GM23338 (cell line): ENCODE measurements around the gene NME5. TPM values are rescaled to one million over a fixed set of nuclear protein-coding genes. Genes with fewer than 3 reads are reported as not detected.
"Not testable (repeated sequence)": the region's sequence is repeated elsewhere in the genome, so short reads cannot be mapped to it uniquely, and the experiment has no call there.

ENCODE experiments used
- ATAC-seq: fragments of 200-7000 bp; cut with Tn5 transposase; 3 replicates; pipeline ENCODE4 v1.9.1; 2020
- DNase-seq: peaks from one replicate; pipeline ENCODE4 v3.0.0-alpha.2; 2015; ENCODE audit warnings: low spot score
- H2AFZ ChIP-seq: fragments of 200-600 bp; sonication (generic); 2 replicates; pipeline ENCODE4 v1.8.0; 2016; ENCODE audit warnings: antibody characterized with exemption, mild to moderate bottlenecking, moderate library complexity
- H3F3A ChIP-seq: fragments of 200-600 bp; sonication (generic); replicated peaks from 2 replicates; pipeline ENCODE4 v1.8.0; 2017; ENCODE audit warnings: antibody characterized with exemption, mixed run types, low read depth
- H3K27ac ChIP-seq: fragments of 200-600 bp; sonication (generic); 2 replicates; pipeline ENCODE4 v1.6.1; 2016; ENCODE audit warnings: low read depth
- H3K27me3 ChIP-seq: fragments of 200-600 bp; sonication (generic); 2 replicates; pipeline ENCODE4 v1.8.0; 2016; ENCODE audit warnings: mild to moderate bottlenecking, mixed run types, moderate library complexity; ENCODE audit not compliant: insufficient read depth
- H3K36me3 ChIP-seq: fragments of 200-600 bp; sonication (generic); 2 replicates; pipeline ENCODE4 v1.8.0; 2016; ENCODE audit warnings: mild to moderate bottlenecking; ENCODE audit not compliant: insufficient read depth
- H3K4me1 ChIP-seq: fragments of 200-600 bp; sonication (generic); 2 replicates; pipeline ENCODE4 v1.8.0; 2016; ENCODE audit warnings: mild to moderate bottlenecking, moderate library complexity; ENCODE audit not compliant: insufficient read depth
- H3K4me2 ChIP-seq: fragments of 200-600 bp; sonication (generic); 2 replicates; pipeline ENCODE4 v1.7.1; 2017; ENCODE audit warnings: mixed run types
- H3K4me3 ChIP-seq: fragments of 200-600 bp; sonication (generic); 2 replicates; pipeline ENCODE4 v1.6.1; 2016; ENCODE audit warnings: mixed run types
- H3K79me2 ChIP-seq: fragments of 200-600 bp; sonication (generic); replicated peaks from 2 replicates; pipeline ENCODE4 v1.8.0; 2017; ENCODE audit warnings: mild to moderate bottlenecking; ENCODE audit not compliant: insufficient read depth
- H3K9me2 ChIP-seq: fragments of 200-600 bp; sonication (generic); 2 replicates; pipeline ENCODE4 v1.8.0; 2017; ENCODE audit not compliant: insufficient read depth
- H4K20me1 ChIP-seq: fragments of 200-600 bp; sonication (generic); replicated peaks from 2 replicates; pipeline ENCODE4 v1.8.0; 2017; ENCODE audit warnings: mild to moderate bottlenecking; ENCODE audit not compliant: insufficient read depth
- H3K27ac Mint-ChIP-seq: 2 replicates; pipeline ENCODE4 v1.8.0; 2020; ENCODE audit warnings: inconsistent platforms, mild to moderate bottlenecking, moderate library complexity, mixed read lengths
- H3K27me3 Mint-ChIP-seq: 3 replicates; pipeline ENCODE4 v1.8.0; 2022; ENCODE audit warnings: low read depth, mild to moderate bottlenecking, moderate library complexity, mixed read lengths, inconsistent platforms; ENCODE audit not compliant: insufficient read depth, poor library complexity
- H3K36me3 Mint-ChIP-seq: 3 replicates; pipeline ENCODE4 v1.8.0; 2021; ENCODE audit warnings: low read depth, mild to moderate bottlenecking, inconsistent platforms, moderate library complexity, mixed read lengths
- H3K4me1 Mint-ChIP-seq: 3 replicates; pipeline ENCODE4 v1.8.0; 2020; ENCODE audit warnings: mild to moderate bottlenecking, inconsistent platforms, mixed read lengths
- H3K4me3 Mint-ChIP-seq: 3 replicates; pipeline ENCODE4 v1.8.0; 2021; ENCODE audit warnings: moderate library complexity, mild to moderate bottlenecking, inconsistent platforms, mixed read lengths
- H3K9me3 Mint-ChIP-seq: 3 replicates; pipeline ENCODE4 v1.8.0; 2020; ENCODE audit warnings: moderate library complexity, mild to moderate bottlenecking, inconsistent platforms, mixed read lengths
- CREB1 ChIP-seq: fragments of 250-450 bp; sonication (Bioruptor Pico); IDR thresholded peaks from 2 replicates; pipeline ENCODE4 v1.5.0; 2020; ENCODE audit warnings: low read depth, mild to moderate bottlenecking, moderate library complexity
- EZH2 ChIP-seq: fragments of 200-600 bp; sonication (generic); IDR thresholded peaks from one replicate; pipeline ENCODE4 v1.8.0; 2017; ENCODE audit warnings: antibody characterized with exemption, mild to moderate bottlenecking, low read depth; ENCODE audit not compliant: unreplicated experiment
- polyA plus RNA-seq: library from polyadenylated mRNA; unstranded; fragments of >200 nt; fragmentation: Nextera tagmentation; extraction: Ambion mirVana; gene quantifications from 2 replicates; pipeline ENCODE4 v1.2.1, GENCODE V29; 2016
- total RNA-seq: library from RNA; depleted of rRNA; stranded (reverse); fragments of >200 nt; shearing (Covaris generic); gene quantifications from 2 replicates; pipeline ENCODE4 v1.2.3, GENCODE V29; 2014
- TF ChIP-seq, protein P1 (sequence below): fragments of 250-450 bp; sonication (Bioruptor Pico); IDR thresholded peaks from 2 replicates; pipeline ENCODE4 v1.5.0; 2020; ENCODE audit warnings: mild to moderate bottlenecking, moderate library complexity
- TF ChIP-seq, protein P2 (sequence below), 2 experiments: fragments of 200-600 bp in 1 of 2; sonication (generic) in 1 of 2; conservative IDR thresholded peaks; 2 replicates each; pipeline versions ENCODE4 v1.5.1 to v1.6.1; 2016 to 2017; ENCODE audit warnings: antibody characterized with exemption in 2 of 2, low read depth in 2 of 2, mild to moderate bottlenecking in 2 of 2, moderate library complexity in 1 of 2
- TF ChIP-seq, protein P3 (sequence below): IDR thresholded peaks from one replicate; pipeline ENCODE4 v1.6.1; 2018; ENCODE audit warnings: antibody characterized with exemption; ENCODE audit not compliant: unreplicated experiment

Gene NME5
- total and polyA plus RNA-seq, 2 experiments from 2014 or later: 0.45 TPM; not detected in 1

DNA sequence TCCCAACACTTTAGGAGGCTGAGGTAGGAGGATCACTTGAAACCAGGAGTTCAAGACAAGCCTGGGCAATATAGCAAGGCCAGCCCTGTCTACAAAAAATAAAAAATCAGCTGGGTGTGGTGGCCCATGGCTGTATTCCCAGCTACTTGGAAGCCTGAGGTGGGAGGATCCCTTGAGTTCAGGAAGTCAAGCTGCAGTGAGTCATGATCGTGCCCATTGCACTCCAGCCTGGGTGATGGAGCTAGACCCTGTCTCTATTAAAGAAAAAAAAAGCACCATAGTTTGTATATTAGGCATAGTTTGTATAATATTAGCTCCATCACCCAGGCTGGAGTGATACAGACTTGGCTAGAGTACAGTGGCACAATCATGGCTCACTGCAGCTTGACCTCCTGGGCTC, 9.6 kb upstream of the NME5 start (continued):
- TF ChIP-seq, protein P1, sequence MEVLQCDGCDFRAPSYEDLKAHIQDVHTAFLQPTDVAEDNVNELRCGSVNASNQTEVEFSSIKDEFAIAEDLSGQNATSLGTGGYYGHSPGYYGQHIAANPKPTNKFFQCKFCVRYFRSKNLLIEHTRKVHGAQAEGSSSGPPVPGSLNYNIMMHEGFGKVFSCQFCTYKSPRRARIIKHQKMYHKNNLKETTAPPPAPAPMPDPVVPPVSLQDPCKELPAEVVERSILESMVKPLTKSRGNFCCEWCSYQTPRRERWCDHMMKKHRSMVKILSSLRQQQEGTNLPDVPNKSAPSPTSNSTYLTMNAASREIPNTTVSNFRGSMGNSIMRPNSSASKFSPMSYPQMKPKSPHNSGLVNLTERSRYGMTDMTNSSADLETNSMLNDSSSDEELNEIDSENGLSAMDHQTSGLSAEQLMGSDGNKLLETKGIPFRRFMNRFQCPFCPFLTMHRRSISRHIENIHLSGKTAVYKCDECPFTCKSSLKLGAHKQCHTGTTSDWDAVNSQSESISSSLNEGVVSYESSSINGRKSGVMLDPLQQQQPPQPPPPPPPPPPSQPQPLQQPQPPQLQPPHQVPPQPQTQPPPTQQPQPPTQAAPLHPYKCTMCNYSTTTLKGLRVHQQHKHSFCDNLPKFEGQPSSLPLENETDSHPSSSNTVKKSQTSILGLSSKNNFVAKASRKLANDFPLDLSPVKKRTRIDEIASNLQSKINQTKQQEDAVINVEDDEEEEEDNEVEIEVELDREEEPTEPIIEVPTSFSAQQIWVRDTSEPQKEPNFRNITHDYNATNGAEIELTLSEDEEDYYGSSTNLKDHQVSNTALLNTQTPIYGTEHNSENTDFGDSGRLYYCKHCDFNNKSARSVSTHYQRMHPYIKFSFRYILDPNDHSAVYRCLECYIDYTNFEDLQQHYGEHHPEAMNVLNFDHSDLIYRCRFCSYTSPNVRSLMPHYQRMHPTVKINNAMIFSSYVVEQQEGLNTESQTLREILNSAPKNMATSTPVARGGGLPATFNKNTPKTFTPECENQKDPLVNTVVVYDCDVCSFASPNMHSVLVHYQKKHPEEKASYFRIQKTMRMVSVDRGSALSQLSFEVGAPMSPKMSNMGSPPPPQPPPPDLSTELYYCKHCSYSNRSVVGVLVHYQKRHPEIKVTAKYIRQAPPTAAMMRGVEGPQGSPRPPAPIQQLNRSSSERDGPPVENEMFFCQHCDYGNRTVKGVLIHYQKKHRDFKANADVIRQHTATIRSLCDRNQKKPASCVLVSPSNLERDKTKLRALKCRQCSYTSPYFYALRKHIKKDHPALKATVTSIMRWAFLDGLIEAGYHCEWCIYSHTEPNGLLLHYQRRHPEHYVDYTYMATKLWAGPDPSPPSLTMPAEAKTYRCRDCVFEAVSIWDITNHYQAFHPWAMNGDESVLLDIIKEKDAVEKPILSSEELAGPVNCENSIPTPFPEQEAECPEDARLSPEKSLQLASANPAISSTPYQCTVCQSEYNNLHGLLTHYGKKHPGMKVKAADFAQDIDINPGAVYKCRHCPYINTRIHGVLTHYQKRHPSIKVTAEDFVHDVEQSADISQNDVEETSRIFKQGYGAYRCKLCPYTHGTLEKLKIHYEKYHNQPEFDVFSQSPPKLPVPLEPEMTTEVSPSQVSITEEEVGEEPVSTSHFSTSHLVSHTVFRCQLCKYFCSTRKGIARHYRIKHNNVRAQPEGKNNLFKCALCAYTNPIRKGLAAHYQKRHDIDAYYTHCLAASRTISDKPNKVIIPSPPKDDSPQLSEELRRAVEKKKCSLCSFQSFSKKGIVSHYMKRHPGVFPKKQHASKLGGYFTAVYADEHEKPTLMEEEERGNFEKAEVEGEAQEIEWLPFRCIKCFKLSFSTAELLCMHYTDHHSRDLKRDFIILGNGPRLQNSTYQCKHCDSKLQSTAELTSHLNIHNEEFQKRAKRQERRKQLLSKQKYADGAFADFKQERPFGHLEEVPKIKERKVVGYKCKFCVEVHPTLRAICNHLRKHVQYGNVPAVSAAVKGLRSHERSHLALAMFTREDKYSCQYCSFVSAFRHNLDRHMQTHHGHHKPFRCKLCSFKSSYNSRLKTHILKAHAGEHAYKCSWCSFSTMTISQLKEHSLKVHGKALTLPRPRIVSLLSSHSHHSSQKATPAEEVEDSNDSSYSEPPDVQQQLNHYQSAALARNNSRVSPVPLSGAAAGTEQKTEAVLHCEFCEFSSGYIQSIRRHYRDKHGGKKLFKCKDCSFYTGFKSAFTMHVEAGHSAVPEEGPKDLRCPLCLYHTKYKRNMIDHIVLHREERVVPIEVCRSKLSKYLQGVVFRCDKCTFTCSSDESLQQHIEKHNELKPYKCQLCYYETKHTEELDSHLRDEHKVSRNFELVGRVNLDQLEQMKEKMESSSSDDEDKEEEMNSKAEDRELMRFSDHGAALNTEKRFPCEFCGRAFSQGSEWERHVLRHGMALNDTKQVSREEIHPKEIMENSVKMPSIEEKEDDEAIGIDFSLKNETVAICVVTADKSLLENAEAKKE (CRISPR knock-in tag): no peak
- TF ChIP-seq EZH2: no peak

DNA sequence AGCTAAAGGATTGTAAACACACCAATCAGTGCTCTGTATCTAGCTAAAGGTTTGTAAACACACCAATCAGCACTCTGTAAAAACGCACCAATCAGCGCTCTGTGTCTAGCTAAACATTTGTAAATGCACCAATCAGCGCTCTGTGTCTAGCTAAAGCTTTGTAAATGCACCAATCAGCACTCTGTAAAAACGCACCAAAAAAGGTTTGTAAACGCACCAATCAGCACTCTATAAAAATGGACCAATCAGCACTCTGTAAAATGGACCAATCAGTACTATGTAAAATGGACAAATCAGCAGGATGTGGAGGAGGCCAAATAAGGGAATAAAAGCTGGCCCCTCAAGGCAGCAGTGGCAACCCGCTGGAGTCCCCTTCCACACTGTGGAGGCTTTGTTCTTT, 4.3 kb upstream of the NME5 start:
- not testable (repeated sequence) for ATAC-seq, H3K9me3 Mint-ChIP-seq

DNA sequence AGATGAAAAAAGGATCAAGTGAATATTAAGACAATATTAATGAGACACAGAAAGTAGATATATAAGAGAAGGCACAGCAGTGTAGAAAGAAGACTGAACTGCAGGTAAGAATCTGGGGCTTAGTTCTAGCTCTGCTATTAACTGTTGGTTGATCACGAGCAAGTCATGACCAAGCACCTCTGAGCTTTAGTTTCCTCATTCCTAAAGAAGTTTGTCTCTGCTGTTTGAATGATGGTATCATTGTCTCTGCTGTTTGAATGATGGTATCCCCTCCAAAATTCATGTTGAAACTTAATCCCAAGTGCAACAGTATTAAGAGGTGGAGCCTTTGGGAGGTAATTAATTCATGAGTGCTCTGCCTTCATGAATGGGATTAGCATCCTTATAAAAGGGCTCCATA, 2.5 kb upstream of the NME5 start:
- Mint-ChIP-seq H3K9me3 (no peaks in the 10 kb centered on the region), H3K27me3 (no peaks in the 10 kb centered on the region), H3K27ac (no peak overlapping the region), H3K4me1 (peaks cover 5% of the 10 kb centered on the region; the same call in 2 of the 3 replicates), H3K4me3 (no peak overlapping the region), H3K36me3 (no peaks in the 10 kb centered on the region)
- Histone ChIP-seq H3F3A (no peaks in the 10 kb centered on the region), H3K4me1 (peaks cover 3% of the 10 kb centered on the region; the same call in 1 of the 2 replicates), H2AFZ (no peak overlapping the region), H3K9me2 (no peaks in the 10 kb centered on the region), H3K79me2 (no peaks in the 10 kb centered on the region), H3K27me3 (no peaks in the 10 kb centered on the region), H3K4me2 (no peak overlapping the region), H3K27ac (no peak overlapping the region), H4K20me1 (no peaks in the 10 kb centered on the region), H3K4me3 (no peak overlapping the region), H3K36me3 (no peaks in the 10 kb centered on the region)
- DNase-seq (no peak), ATAC-seq (no peak)
- TF ChIP-seq, protein P2, sequence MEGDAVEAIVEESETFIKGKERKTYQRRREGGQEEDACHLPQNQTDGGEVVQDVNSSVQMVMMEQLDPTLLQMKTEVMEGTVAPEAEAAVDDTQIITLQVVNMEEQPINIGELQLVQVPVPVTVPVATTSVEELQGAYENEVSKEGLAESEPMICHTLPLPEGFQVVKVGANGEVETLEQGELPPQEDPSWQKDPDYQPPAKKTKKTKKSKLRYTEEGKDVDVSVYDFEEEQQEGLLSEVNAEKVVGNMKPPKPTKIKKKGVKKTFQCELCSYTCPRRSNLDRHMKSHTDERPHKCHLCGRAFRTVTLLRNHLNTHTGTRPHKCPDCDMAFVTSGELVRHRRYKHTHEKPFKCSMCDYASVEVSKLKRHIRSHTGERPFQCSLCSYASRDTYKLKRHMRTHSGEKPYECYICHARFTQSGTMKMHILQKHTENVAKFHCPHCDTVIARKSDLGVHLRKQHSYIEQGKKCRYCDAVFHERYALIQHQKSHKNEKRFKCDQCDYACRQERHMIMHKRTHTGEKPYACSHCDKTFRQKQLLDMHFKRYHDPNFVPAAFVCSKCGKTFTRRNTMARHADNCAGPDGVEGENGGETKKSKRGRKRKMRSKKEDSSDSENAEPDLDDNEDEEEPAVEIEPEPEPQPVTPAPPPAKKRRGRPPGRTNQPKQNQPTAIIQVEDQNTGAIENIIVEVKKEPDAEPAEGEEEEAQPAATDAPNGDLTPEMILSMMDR (conservative IDR thresholded peaks at IDR 0.05; ENCODE audit: low read depth in 2 of 2): no peak
- no peak for TF ChIP-seq CREB1 (CRISPR knock-in tag)
- TF ChIP-seq, protein P3, sequence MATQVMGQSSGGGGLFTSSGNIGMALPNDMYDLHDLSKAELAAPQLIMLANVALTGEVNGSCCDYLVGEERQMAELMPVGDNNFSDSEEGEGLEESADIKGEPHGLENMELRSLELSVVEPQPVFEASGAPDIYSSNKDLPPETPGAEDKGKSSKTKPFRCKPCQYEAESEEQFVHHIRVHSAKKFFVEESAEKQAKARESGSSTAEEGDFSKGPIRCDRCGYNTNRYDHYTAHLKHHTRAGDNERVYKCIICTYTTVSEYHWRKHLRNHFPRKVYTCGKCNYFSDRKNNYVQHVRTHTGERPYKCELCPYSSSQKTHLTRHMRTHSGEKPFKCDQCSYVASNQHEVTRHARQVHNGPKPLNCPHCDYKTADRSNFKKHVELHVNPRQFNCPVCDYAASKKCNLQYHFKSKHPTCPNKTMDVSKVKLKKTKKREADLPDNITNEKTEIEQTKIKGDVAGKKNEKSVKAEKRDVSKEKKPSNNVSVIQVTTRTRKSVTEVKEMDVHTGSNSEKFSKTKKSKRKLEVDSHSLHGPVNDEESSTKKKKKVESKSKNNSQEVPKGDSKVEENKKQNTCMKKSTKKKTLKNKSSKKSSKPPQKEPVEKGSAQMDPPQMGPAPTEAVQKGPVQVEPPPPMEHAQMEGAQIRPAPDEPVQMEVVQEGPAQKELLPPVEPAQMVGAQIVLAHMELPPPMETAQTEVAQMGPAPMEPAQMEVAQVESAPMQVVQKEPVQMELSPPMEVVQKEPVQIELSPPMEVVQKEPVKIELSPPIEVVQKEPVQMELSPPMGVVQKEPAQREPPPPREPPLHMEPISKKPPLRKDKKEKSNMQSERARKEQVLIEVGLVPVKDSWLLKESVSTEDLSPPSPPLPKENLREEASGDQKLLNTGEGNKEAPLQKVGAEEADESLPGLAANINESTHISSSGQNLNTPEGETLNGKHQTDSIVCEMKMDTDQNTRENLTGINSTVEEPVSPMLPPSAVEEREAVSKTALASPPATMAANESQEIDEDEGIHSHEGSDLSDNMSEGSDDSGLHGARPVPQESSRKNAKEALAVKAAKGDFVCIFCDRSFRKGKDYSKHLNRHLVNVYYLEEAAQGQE: no peak

More for the DNA sequence above, 4.3 kb upstream of the NME5 start:
- H3K9me2 ChIP-seq, H4K20me1 ChIP-seq, H3K27me3 Mint-ChIP-seq, H3K36me3 ChIP-seq, H3K4me2 ChIP-seq, H3K27ac Mint-ChIP-seq, H3K4me1 ChIP-seq, H3K4me3 ChIP-seq, H3F3A ChIP-seq, DNase-seq, H3K27ac ChIP-seq, H3K27me3 ChIP-seq, H3K4me1 Mint-ChIP-seq, H3K79me2 ChIP-seq, H3K4me3 Mint-ChIP-seq, H3K36me3 Mint-ChIP-seq: not testable (repeated sequence)
- H2AFZ ChIP-seq: peak overlapping the region; percentile 76; the same call in 1 of the 2 replicates
